SK-N-SH (cell line): ENCODE measurements around the gene ZNF593OS. TPM values are rescaled to one million over a fixed set of nuclear protein-coding genes. Genes with fewer than 3 reads are reported as not detected.
A peak's percentile ranks its signal among the peaks of the same experiment; 100 is the strongest.

Experiments
- CTCF ChIA-PET: fragments of 300-600, 350-600 bp; formaldehyde crosslinking; extraction: SDS; loops from one replicate; lab custom pipeline; 2021; lab: Yijun Ruan, JAX
- POLR2A ChIA-PET: fragments of 350-600 bp; sonication (Branson Sonifier 250); formaldehyde crosslinking; extraction: SDS; loops from one replicate; lab custom pipeline; 2020; ENCODE audit warnings: antibody characterized with exemption, inconsistent platforms; lab: Yijun Ruan, JAX
- DNase-seq: peaks from one replicate; pipeline ENCODE4 v3.0.0; 2012
- H2AFZ ChIP-seq: fragments of 200-600 bp; sonication (generic); 2 replicates; pipeline ENCODE4 v1.8.1; 2016; ENCODE audit warnings: antibody characterized with exemption, mild to moderate bottlenecking, low read depth
- H3F3A ChIP-seq: fragments of 200-600 bp; sonication (generic); replicated peaks from 2 replicates; pipeline ENCODE3; 2016; ENCODE audit warnings: antibody characterized with exemption, mild to moderate bottlenecking; ENCODE audit not compliant: insufficient read depth
- H3K27ac ChIP-seq, 2 experiments: fragments of 200-500 bp in 1 of 2; fragments of 200-600 bp in 1 of 2; sonication (Bioruptor generic) in 1 of 2; sonication (generic), shearing (Covaris generic) in 1 of 2; 2 replicates each; pipeline versions ENCODE4 v1.5.1 to v1.6.1; 2014 to 2016; ENCODE audit warnings: low read depth in 2 of 2, inconsistent platforms in 1 of 2, low read length in 1 of 2, mild to moderate bottlenecking in 1 of 2, mixed read lengths in 1 of 2
- H3K27me3 ChIP-seq: fragments of 200-600 bp; sonication (generic), shearing (Covaris generic); 2 replicates; pipeline ENCODE4 v1.6.1; 2016; ENCODE audit warnings: mixed run types; ENCODE audit not compliant: insufficient read depth
- H3K36me3 ChIP-seq, 2 experiments: fragments of 200-500 bp in 1 of 2; fragments of 200-600 bp in 1 of 2; sonication (Bioruptor generic) in 1 of 2; sonication (generic) in 1 of 2; replicated peaks in 1 of 2; 2 replicates each; pipeline versions ENCODE3 to v1.5.1; 2014 to 2016; ENCODE audit warnings: low read length in 1 of 2, mild to moderate bottlenecking in 1 of 2; ENCODE audit not compliant: insufficient read depth in 2 of 2, control insufficient read depth in 1 of 2
- H3K4me1 ChIP-seq, 2 experiments: fragments of 200-500 bp in 1 of 2; fragments of 200-600 bp in 1 of 2; sonication (Bioruptor generic) in 1 of 2; sonication (generic), shearing (Covaris generic) in 1 of 2; 2 replicates each; pipeline versions ENCODE4 v1.5.1 to v1.6.1; 2014 to 2016; ENCODE audit warnings: low read depth in 1 of 2, low read length in 1 of 2, mixed run types in 1 of 2; ENCODE audit not compliant: insufficient read depth in 2 of 2, control insufficient read depth in 1 of 2
- H3K4me2 ChIP-seq: fragments of 200-600 bp; sonication (generic), shearing (Covaris generic); 2 replicates; pipeline ENCODE4 v1.6.1; 2017; ENCODE audit warnings: mixed run types
- H3K4me3 ChIP-seq, 2 experiments: fragments of 200-500 bp in 1 of 2; fragments of 200-600 bp in 1 of 2; sonication (Bioruptor generic) in 1 of 2; sonication (generic), shearing (Covaris generic) in 1 of 2; 2 replicates each; pipeline versions ENCODE4 v1.5.1 to v1.8.1; 2014 to 2016; ENCODE audit warnings: low read depth in 2 of 2, inconsistent platforms in 1 of 2, low read length in 1 of 2, mild to moderate bottlenecking in 1 of 2, mixed read lengths in 1 of 2, moderate library complexity in 1 of 2
- H3K79me2 ChIP-seq: fragments of 200-600 bp; sonication (generic); 2 replicates; pipeline ENCODE4 v1.8.1; 2017; ENCODE audit warnings: mild to moderate bottlenecking; ENCODE audit not compliant: insufficient read depth
- H3K9ac ChIP-seq: fragments of 200-600 bp; sonication (generic); 2 replicates; pipeline ENCODE4 v1.6.1; 2017; ENCODE audit warnings: mixed run types
- H3K9me2 ChIP-seq: fragments of 200-600 bp; sonication (generic); 2 replicates; pipeline ENCODE4 v1.6.1; 2017; ENCODE audit warnings: mixed run types
- H3K9me3 ChIP-seq: fragments of 200-600 bp; sonication (generic); 2 replicates; pipeline ENCODE4 v1.6.1; 2017; ENCODE audit warnings: mixed run types, mild to moderate bottlenecking, moderate library complexity
- H4K20me1 ChIP-seq: fragments of 200-600 bp; sonication (generic); 2 replicates; pipeline ENCODE4 v1.6.1; 2017; ENCODE audit warnings: mild to moderate bottlenecking, mixed run types; ENCODE audit not compliant: insufficient read depth
- CHD2 ChIP-seq: fragments of 150-350 bp; IDR thresholded peaks from 2 replicates; pipeline ENCODE4 v1.6.1; 2018; ENCODE audit warnings: low read length; ENCODE audit not compliant: partially characterized antibody
- EP300 ChIP-seq, 2 experiments: IDR thresholded peaks; 2 replicates each; pipeline versions ENCODE4 v1.4.0 to v1.6.1; 2012; ENCODE audit warnings: borderline replicate concordance in 1 of 2, low read depth in 1 of 2, low read length in 1 of 2
- FOXJ3 ChIP-seq: sonication (generic); formaldehyde crosslinking; IDR thresholded peaks from 2 replicates; pipeline ENCODE4 v1.5.1; 2020; ENCODE audit warnings: mild to moderate bottlenecking, missing genetic modification reagents
- GABPA ChIP-seq: IDR thresholded peaks from 2 replicates; pipeline ENCODE4 v1.4.0; 2012; ENCODE audit warnings: low read depth, mild to moderate bottlenecking
- GATA2 ChIP-seq: sonication (generic); formaldehyde crosslinking; IDR thresholded peaks from 2 replicates; pipeline ENCODE4 v1.5.0; 2020; ENCODE audit warnings: mild to moderate bottlenecking, missing genetic modification reagents
- MEF2A ChIP-seq: IDR thresholded peaks from 2 replicates; pipeline ENCODE4 v1.4.0; 2012; ENCODE audit warnings: low read depth, borderline replicate concordance
- MXI1 ChIP-seq: IDR thresholded peaks from 2 replicates; pipeline ENCODE4 v1.6.1; 2012; ENCODE audit warnings: mild to moderate bottlenecking, low read depth, low read length, improper control_type of control experiment
- RAD21 ChIP-seq: IDR thresholded peaks from 2 replicates; pipeline ENCODE4 v1.6.1; 2012; ENCODE audit warnings: mild to moderate bottlenecking, low read length
- RFX5 ChIP-seq: IDR thresholded peaks from 2 replicates; pipeline ENCODE4 v1.6.1; 2012; ENCODE audit warnings: mild to moderate bottlenecking, improper control_type of control experiment, low read length
- whole genome bisulfite sequencing: methylation state at CpG from one replicate; pipeline ENCODE4 v1.1.6; 2017; ENCODE audit warnings: low lambda C conversion rate; 5-methylcytosine and 5-hydroxymethylcytosine counted together
- polyA plus RNA-seq, 3 experiments: library from polyadenylated mRNA; depleted of rRNA; stranded (reverse); fragments of >200 nt; gene quantifications; 2 replicates each; pipeline ENCODE4 v1.2.3, GENCODE V29; 2012
- TF ChIP-seq, protein P1 (sequence below): fragments of 200-600 bp; sonication (generic); IDR thresholded peaks from 2 replicates; pipeline ENCODE4 v1.6.1; 2017; ENCODE audit warnings: antibody characterized with exemption, mild to moderate bottlenecking, moderate library complexity

Gene ZNF593OS
- polyA plus RNA-seq, 1 of the 3 experiments (the other 2 are of a cell fraction), result not detected

DNA sequence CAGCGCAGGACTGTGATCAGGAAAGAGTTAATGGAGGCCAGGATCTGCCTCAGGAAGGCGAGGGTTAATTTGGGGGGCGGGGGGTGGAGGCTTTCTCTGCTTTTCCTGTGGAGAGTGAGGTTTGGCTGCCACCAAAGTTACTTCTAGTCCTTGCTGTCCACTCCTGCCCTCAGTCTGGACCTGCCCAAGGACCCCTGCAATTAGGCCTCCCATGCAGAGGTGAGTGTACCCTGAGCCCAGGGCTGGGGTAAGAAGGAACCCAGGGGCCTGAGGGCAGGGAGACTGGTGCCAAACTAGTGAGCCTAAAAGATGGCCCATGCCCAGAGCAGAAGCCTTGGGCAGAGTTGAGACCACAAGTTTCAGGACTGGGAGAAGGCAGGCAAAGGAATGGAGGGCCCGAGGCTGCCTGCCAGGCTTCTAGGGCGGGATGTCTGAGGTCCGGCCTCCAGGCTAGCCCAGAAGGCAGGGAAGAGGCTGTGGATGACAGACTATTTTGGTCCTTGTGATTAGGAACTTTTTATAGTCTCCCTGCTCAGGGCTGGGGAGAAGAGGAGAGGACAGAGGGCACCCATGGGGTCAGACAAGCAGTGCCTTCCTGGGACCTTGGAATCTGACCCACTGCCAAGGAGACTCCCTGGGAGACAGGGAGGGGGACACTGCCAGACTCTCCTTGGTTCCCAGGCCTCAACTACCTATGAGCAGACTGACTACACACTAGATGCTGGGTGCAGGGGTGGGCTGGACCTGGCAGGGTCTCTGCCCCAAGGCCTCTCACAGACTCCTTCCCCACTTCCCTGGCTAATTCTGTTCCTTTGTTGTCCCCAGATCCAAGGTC is 12.5 kb downstream of the ZNF593OS start, which contains the start of gene FAM110D:
TSS of gene FAM110D (plus strand) at position 172 of the 835 bp plus-strand sequence. CDS start 2,213 bp downstream, outside the sequence.
- Histone ChIP-seq H4K20me1 (no peaks in the 10 kb centered on the region), H3K4me2 (peak within 1 kb of the TSS; percentile 8; the same call in 1 of the 2 replicates), H3K9me3 (no peaks in the 10 kb centered on the region), H3K27ac (peak within 1 kb of the TSS in 1 of 2 experiments; percentile 60; a peak in 3 of 4 replicates), H3K9ac (no peak within 1 kb of the TSS), H3F3A (no peaks in the 10 kb centered on the region), H3K9me2 (no peaks in the 10 kb centered on the region), H3K4me3 (peak within 1 kb of the TSS in 1 of 2 experiments; percentile 43; a peak in 3 of 4 replicates), H3K27me3 (no peaks in the 10 kb centered on the region), H3K4me1 (peaks cover 6 to 33% of the 10 kb centered on the region in 2 experiments; a peak in 1 of 4 replicates), H3K36me3 (no peaks in the 10 kb centered on the region), H2AFZ (peak within 1 kb of the TSS; percentile 70; the same call in 1 of the 2 replicates), H3K79me2 (no peaks in the 10 kb centered on the region)
- POLR2A ChIA-PET, result no interaction called here
- no peak for DNase-seq
- CTCF ChIA-PET, result interaction anchor here (0.6 to 13.7 kb wide), 7 partner anchors 11 to 439 kb away, joined by 3 to 131 read pairs (median 6); partner anchors contain the start of genes CEP85 and ZNF593
- no peak for TF ChIP-seq MXI1
- no peak for TF ChIP-seq GABPA
- TF ChIP-seq RAD21, result no peak
- WGBS, result 51% methylated on average over 6 of the region's 6 CpGs

DNA sequence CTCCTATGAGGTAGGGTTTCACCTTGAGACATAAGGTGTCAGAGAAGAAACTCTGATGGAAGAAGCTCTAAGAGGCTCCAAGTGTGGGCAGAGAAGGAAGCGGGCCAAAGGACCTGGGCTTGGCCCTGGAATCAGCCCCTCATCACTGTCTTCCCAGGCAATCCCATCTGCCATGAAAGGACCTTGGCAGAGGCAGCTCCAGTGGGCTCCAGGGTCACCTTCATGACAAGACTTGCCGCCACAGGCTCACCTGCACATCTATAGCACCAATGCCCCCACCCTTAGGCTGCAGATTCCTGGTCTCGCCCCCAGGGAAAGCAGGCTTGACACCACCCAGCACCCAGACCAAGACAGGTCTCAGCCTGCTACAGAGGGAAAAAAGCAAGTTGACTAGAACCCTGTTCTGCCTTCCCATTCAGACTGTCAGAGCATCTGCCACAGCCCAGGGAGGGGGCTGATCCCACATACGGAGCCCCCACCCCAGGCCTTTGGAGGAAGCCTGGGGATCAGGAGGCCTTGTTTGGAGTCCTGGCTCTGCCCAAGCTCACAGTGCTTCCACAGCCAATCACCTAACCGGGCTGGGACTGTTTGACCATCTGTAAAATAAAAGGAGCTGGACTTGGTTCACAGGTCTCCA is 13.2 kb downstream of the ZNF593OS start:
- Histone ChIP-seq H3K27ac (no peak overlapping the region), H3K4me1 (peaks cover 6 to 33% of the 10 kb centered on the region in 2 experiments; a peak in 1 of 4 replicates), H3K4me3 (peak overlapping the region in 1 of 2 experiments; percentile 43; a peak in 2 of 4 replicates), H3F3A (no peaks in the 10 kb centered on the region), H3K36me3 (no peaks in the 10 kb centered on the region), H3K9ac (no peak overlapping the region), H3K4me2 (no peak overlapping the region), H3K27me3 (no peaks in the 10 kb centered on the region), H4K20me1 (no peaks in the 10 kb centered on the region), H3K9me3 (no peaks in the 10 kb centered on the region), H2AFZ (peak overlapping the region; percentile 70; the same call in 1 of the 2 replicates), H3K9me2 (no peaks in the 10 kb centered on the region), H3K79me2 (no peaks in the 10 kb centered on the region)
- no peak for TF ChIP-seq GATA2 (CRISPR knock-in tag)
- no peak for TF ChIP-seq MEF2A
- ChIA-PET CTCF (interaction anchor here (0.6 to 13.7 kb wide), 7 partner anchors 12 to 440 kb away, joined by 3 to 131 read pairs (median 6); partner anchors contain the start of genes CEP85 and ZNF593), POLR2A (no interaction called here)
- 82% methylated on average over 3 of the region's 5 CpGs for WGBS
- DNase-seq, result no peak

DNA sequence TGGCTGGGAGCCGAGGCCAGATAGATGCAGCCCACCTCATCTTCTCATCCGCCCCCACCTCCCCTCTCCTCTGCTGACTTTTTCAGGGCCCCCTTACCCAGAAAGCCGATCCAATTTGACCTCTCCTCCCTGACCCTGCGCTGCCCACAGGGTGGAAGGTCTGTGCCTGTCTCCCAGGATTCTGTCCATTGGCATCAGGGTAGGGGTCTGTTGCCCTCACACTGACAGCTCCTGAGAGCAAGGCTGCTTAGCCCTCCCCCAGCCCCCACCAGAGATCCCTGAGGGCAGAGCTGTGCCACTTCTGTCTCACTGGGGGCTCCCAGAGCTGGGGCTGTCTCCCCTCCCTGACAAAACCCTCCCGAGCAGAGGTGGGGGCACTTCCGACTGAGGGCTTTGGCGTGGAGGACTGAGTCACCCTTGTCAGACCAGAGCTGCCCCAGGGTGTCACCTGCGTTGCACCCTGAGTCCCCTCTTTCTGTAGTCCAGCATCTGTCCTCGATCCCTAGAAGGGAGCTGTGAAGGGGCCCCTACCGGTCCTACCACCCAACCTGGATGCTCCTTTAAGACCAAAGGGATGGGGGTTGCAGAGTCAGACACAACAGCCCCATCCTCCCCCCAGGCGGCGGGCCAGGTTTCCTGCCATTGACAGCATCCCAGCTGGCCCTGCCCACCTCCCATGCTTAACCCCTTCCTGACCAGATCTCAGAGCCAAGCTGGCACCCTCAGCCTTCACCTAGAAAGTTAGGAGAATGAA is 15.2 kb downstream of the ZNF593OS start:
- Histone ChIP-seq H3K27ac (peak overlapping the region in 1 of 2 experiments; percentile 53; a peak in 1 of 4 replicates), H4K20me1 (no peaks in the 10 kb centered on the region), H3K27me3 (no peaks in the 10 kb centered on the region; the same call in 1 of the 2 replicates), H3K9ac (no peak overlapping the region), H3F3A (no peaks in the 10 kb centered on the region), H2AFZ (no peak overlapping the region), H3K79me2 (no peaks in the 10 kb centered on the region), H3K4me1 (peaks cover 6 to 33% of the 10 kb centered on the region in 2 experiments; a peak in 1 of 4 replicates), H3K4me2 (peak overlapping the region; percentile 61; the same call in 1 of the 2 replicates), H3K36me3 (no peaks in the 10 kb centered on the region), H3K4me3 (peak overlapping the region in 1 of 2 experiments; percentile 25; a peak in 2 of 4 replicates), H3K9me2 (no peaks in the 10 kb centered on the region), H3K9me3 (no peaks in the 10 kb centered on the region)
- peak; percentile 90 for DNase-seq
- POLR2A ChIA-PET, result interaction anchor here (1.1 kb wide), 2 partner anchors 8 to 44 kb away, joined by 3 read pairs; no protein-coding TSS in a partner anchor
- WGBS, result 58% methylated on average over 6 of the region's 12 CpGs
- CTCF ChIA-PET, result interaction anchor here (0.6 to 13.7 kb wide), 11 partner anchors 9 to 262 kb away, joined by 3 to 131 read pairs (median 4); partner anchors contain the start of gene ZNF593
- TF ChIP-seq CHD2, result peak; percentile 70
- peak; percentile 70; the same call in 1 of the 2 replicates for TF ChIP-seq MXI1
- 0 out of 2 replicates have a peak, but pooled peaks have one; percentile 31 for TF ChIP-seq RFX5
- 0 out of 2 replicates have a peak, but pooled peaks have one; percentile 23 for TF ChIP-seq FOXJ3 (CRISPR knock-in tag)
- TF ChIP-seq, protein P1, sequence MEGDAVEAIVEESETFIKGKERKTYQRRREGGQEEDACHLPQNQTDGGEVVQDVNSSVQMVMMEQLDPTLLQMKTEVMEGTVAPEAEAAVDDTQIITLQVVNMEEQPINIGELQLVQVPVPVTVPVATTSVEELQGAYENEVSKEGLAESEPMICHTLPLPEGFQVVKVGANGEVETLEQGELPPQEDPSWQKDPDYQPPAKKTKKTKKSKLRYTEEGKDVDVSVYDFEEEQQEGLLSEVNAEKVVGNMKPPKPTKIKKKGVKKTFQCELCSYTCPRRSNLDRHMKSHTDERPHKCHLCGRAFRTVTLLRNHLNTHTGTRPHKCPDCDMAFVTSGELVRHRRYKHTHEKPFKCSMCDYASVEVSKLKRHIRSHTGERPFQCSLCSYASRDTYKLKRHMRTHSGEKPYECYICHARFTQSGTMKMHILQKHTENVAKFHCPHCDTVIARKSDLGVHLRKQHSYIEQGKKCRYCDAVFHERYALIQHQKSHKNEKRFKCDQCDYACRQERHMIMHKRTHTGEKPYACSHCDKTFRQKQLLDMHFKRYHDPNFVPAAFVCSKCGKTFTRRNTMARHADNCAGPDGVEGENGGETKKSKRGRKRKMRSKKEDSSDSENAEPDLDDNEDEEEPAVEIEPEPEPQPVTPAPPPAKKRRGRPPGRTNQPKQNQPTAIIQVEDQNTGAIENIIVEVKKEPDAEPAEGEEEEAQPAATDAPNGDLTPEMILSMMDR, result no peak
- peak in 1 of 2 experiments; percentile 52; a peak in 1 of 4 replicates for TF ChIP-seq EP300 (IDR thresholded peaks at IDR 0.05; ENCODE audit: borderline replicate concordance in 1 of 2, low read depth in 1 of 2, low read length in 1 of 2)
